Ovary (tissue), 3 donors: ENCODE measurements around the gene FAM53B.

Source experiments
- CTCF ChIP-seq, 3 donors: fragments of 450-650 bp in 2 of 3; fragments of 200-600 bp in 1 of 3; IDR thresholded peaks; one replicate each; pipeline versions ENCODE4 v1.5.1 to v1.8.0; 2016 to 2022; ENCODE audit warnings: antibody characterized with exemption in 3 of 3, mild to moderate bottlenecking in 1 of 3
- POLR2A ChIP-seq: fragments of 450-650 bp; IDR thresholded peaks from one replicate; pipeline ENCODE4 v1.6.1; 2017; ENCODE audit warnings: antibody characterized with exemption, mild to moderate bottlenecking, moderate library complexity
- donor health status: DM: no; HTN: no; CAD: no.

- TF ChIP-seq POLR2A: no peak
- no peak for TF ChIP-seq CTCF (IDR thresholded peaks at IDR 0.05)
Observed at GRCh38 chr10:124717911-124718741, 26.1 kb downstream of the FAM53B start.
